GM21723 (cell line): ENCODE data around the gene ABLIM3.

Experiments used
- ATAC-seq: cut with Tn5 transposase; IDR thresholded peaks from one replicate; pipeline ENCODE4 v1.9.1; 2021; ENCODE audit warnings: mild to moderate bottlenecking, moderate library complexity; ENCODE audit not compliant: unreplicated experiment

The ABLIM3 gene

GRCh38 chr5:149301049-149301743 lies 159.9 kb downstream of the ABLIM3 start:
- no peak for ATAC-seq

GRCh38 chr5:149301744-149302380 lies 160.6 kb downstream of the ABLIM3 start:
- ATAC-seq: no peak

- no peak for ATAC-seq
These were observed 161.3 kb downstream of the ABLIM3 start for GRCh38 chr5:149302641-149303040.

GRCh38 chr5:149303210-149303609 lies 161.9 kb downstream of the ABLIM3 start:
- no peak for ATAC-seq

GRCh38 chr5:149304195-149305078 lies 163.1 kb downstream of the ABLIM3 start:
- ATAC-seq: no peak

- no peak for ATAC-seq
These were observed 168.1 kb downstream of the ABLIM3 start for GRCh38 chr5:149309354-149309753.
